Measurements from ENCODE around the gene SLC44A5. TPM values are rescaled to one million over a fixed set of nuclear protein-coding genes. Genes with fewer than 3 reads are reported as not detected.

The SLC44A5 gene
- total RNA-seq, 1 experiment from 2014 or later = 2.4 TPM

DNA sequence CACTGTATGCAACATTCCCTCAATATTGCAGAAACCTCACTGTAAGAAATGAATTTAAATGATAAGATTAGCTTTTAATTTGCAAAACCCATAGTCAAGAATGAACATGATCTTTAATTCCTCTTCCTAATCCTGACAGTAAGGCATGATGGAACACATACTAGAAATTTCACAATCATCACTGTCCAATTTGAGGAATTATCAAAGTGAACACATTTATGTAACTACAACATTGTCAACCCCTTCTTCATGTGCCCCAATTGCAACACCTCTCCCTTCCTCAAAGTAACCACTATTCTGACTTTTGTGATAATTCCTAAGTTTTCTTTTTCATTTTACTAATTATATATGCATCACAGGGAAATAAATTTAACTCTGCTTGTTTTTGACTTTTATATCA is 373.6 kb downstream of the SLC44A5 start:
- no peak overlapping the region for H2AFZ ChIP-seq (ENCODE audit: low read length)

More for the DNA sequence above, 373.6 kb downstream of the SLC44A5 start:
- Histone ChIP-seq H3K27me3 (ENCODE audit: insufficient read depth, low read length) (no peaks in the 10 kb centered on the region), H2BK12ac (ENCODE audit: insufficient read length, low read depth, low read length) (no peak overlapping the region), H3K56ac (ENCODE audit: insufficient read length, low read depth, low read length) (no peak overlapping the region), H3K27ac (ENCODE audit: insufficient read length, low read depth, low read length) (no peak overlapping the region), H2AK5ac (ENCODE audit: insufficient read length, low read length) (no peak overlapping the region), H3K9ac (ENCODE audit: extremely low read depth, insufficient read length, low read length) (no peak overlapping the region), H3K23ac (ENCODE audit: insufficient read length, low read depth, low read length) (no peak overlapping the region), H4K8ac (replicated peaks; ENCODE audit: insufficient read length, low read depth, low read length) (no peak overlapping the region), H2BK5ac (ENCODE audit: insufficient read length, low read length) (no peak overlapping the region), H4K91ac (ENCODE audit: insufficient read length, low read depth, low read length) (no peak overlapping the region), H3K23me2 (ENCODE audit: insufficient read length, low read depth, low read length, poor library complexity, severe bottlenecking) (no peaks in the 10 kb centered on the region), H3K14ac (ENCODE audit: insufficient read depth, low read length) (no peak overlapping the region), H3K79me1 (ENCODE audit: insufficient read depth, low read depth, low read length, poor library complexity, severe bottlenecking) (no peaks in the 10 kb centered on the region), H2BK120ac (ENCODE audit: low read depth, low read length, poor library complexity, severe bottlenecking) (no peak overlapping the region), H3K4ac (ENCODE audit: low read depth, low read length) (no peak overlapping the region), H3K4me2 (ENCODE audit: insufficient read depth, insufficient read length, low read length) (no peak overlapping the region), H3K4me1 (ENCODE audit: insufficient read depth, low read length) (no peaks in the 10 kb centered on the region), H3K79me2 (ENCODE audit: insufficient read depth, low read length) (no peaks in the 10 kb centered on the region), H4K5ac (ENCODE audit: insufficient read length, low read depth, low read length) (no peak overlapping the region), H3K9me3 (ENCODE audit: control insufficient read depth, low read depth, low read length) (no peaks in the 10 kb centered on the region), H4K20me1 (ENCODE audit: control insufficient read depth, insufficient read depth, insufficient read length) (no peaks in the 10 kb centered on the region), H3T11ph (ENCODE audit: low read length) (no peak overlapping the region), H2BK20ac (ENCODE audit: low read depth, low read length, poor library complexity, severe bottlenecking) (no peak overlapping the region), H2BK15ac (ENCODE audit: low read depth, low read length) (no peak overlapping the region), H3K18ac (ENCODE audit: insufficient read length, low read depth, low read length) (no peak overlapping the region)
- Mint-ChIP-seq H3K27me3 (ENCODE audit: low read depth) (no peaks in the 10 kb centered on the region), H3K36me3 (ENCODE audit: insufficient read depth in 1 of 3, low read depth in 3 of 3) (no peaks in the 10 kb centered on the region), H3K9me3 (no peaks in the 10 kb centered on the region), H3K4me1 (no peaks in the 10 kb centered on the region), H3K27ac (no peak overlapping the region), H3K4me3 (no peak overlapping the region)
- no peak for DNase-seq
- TF ChIP-seq, protein P1, sequence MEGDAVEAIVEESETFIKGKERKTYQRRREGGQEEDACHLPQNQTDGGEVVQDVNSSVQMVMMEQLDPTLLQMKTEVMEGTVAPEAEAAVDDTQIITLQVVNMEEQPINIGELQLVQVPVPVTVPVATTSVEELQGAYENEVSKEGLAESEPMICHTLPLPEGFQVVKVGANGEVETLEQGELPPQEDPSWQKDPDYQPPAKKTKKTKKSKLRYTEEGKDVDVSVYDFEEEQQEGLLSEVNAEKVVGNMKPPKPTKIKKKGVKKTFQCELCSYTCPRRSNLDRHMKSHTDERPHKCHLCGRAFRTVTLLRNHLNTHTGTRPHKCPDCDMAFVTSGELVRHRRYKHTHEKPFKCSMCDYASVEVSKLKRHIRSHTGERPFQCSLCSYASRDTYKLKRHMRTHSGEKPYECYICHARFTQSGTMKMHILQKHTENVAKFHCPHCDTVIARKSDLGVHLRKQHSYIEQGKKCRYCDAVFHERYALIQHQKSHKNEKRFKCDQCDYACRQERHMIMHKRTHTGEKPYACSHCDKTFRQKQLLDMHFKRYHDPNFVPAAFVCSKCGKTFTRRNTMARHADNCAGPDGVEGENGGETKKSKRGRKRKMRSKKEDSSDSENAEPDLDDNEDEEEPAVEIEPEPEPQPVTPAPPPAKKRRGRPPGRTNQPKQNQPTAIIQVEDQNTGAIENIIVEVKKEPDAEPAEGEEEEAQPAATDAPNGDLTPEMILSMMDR (conservative IDR thresholded peaks at IDR 0.05) = no peak
